Measurements from ENCODE around the gene SDF4. TPM values are rescaled to one million over a fixed set of nuclear protein-coding genes. Genes with fewer than 3 reads are reported as not detected.

Gene SDF4
- total RNA-seq, 1 donor from 2014 or later: 74.2 TPM

DNA sequence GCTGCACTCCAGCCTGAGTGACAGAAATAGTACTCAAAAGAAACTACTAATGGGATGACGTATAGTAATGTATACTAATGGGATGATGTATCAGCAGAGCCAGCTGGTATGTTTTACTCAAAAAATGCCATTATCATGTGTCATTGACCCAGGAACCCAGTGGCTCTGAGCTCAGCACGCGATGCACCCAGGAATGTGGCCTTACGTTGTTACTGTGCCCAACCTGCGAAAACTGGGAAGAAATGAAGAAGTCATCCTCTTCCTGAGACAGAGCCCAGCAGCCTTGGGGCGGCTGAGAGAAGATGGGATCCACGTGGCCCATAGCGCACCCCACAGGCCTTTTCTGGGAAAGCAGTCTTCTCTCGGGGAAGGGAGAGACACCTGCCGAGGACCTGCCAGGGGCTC, 33.1 kb upstream of the SDF4 start:
- Histone ChIP-seq H3K27me3 (no peaks in the 10 kb centered on the region), H3K4me3 (no peak overlapping the region), H3K9me3 (no peaks in the 10 kb centered on the region), H3K36me3 (peaks cover 0 to 61% of the 10 kb centered on the region in 2 donors), H3K27ac (no peak overlapping the region), H3K4me1 (peaks cover 8% of the 10 kb centered on the region)
- TF ChIP-seq POLR2AphosphoS5 (IDR thresholded peaks at IDR 0.05; ENCODE audit: insufficient read depth in 1 of 2, low read depth in 1 of 2) (no peak), CTCF (IDR thresholded peaks at IDR 0.05) (no peak), POLR2A (IDR thresholded peaks at IDR 0.05) (no peak)
- DNase-seq (ENCODE audit: extremely low spot score in 2 of 2): no peak
- intact Hi-C loops (cut with DNase I): no loop called here

DNA sequence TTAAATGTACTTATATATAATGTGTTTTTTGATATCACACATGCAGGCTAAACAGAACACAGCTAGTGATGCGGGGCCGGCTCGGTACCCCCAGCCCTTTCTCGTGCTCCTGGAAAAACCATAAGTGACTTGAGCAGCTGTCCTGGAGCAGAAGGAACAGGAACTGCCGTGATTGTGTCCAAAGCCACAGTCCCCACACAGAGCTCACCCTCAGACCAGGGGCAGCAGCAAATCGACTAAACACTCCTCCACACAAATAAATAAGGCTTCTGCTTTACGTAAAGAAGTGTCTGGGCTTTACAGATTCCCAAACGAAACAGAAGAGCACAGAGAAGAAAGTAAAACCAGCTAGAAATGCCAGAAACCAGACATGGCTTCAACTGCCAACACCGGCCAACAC, 32.2 kb upstream of the SDF4 start:
- Histone ChIP-seq H3K27ac (no peak overlapping the region), H3K4me1 (no peaks in the 10 kb centered on the region), H3K9me3 (no peaks in the 10 kb centered on the region), H3K36me3 (peaks cover 0 to 64% of the 10 kb centered on the region in 2 donors), H3K4me3 (no peak overlapping the region), H3K27me3 (no peaks in the 10 kb centered on the region)
- intact Hi-C loops (cut with DNase I): no loop called here
- DNase-seq (ENCODE audit: extremely low spot score in 2 of 2): no peak
- no peak for TF ChIP-seq CTCF (IDR thresholded peaks at IDR 0.05)
- TF ChIP-seq POLR2A (IDR thresholded peaks at IDR 0.05): no peak
- no peak for TF ChIP-seq POLR2AphosphoS5 (IDR thresholded peaks at IDR 0.05; ENCODE audit: insufficient read depth in 1 of 2, low read depth in 1 of 2)

DNA sequence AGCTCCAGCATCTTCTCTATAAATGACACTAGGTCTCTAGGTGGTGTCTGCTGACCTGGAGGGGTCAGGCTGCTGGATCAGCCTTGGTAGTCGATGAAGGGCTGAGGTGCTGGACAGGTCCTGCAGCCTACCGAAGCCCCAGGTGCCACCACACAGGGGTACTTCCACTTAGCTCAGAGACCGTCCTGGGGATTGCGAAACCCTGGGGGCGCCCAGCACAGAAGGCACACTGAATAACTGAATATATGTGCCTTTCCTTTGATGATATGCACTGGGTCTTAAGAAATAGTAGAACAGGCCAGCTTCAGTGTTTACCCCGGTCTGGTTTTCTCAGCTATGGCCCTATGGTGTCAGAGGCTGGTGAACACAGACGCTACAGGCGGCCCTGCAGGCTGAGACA, 31.0 kb upstream of the SDF4 start:
- Histone ChIP-seq H3K27ac (no peak overlapping the region), H3K27me3 (no peaks in the 10 kb centered on the region), H3K36me3 (peaks cover 0 to 60% of the 10 kb centered on the region in 2 donors), H3K4me3 (no peak overlapping the region), H3K9me3 (no peaks in the 10 kb centered on the region), H3K4me1 (no peaks in the 10 kb centered on the region)
- intact Hi-C loops (cut with DNase I): no loop called here
- TF ChIP-seq POLR2A (IDR thresholded peaks at IDR 0.05): no peak
- no peak for TF ChIP-seq POLR2AphosphoS5 (IDR thresholded peaks at IDR 0.05; ENCODE audit: insufficient read depth in 1 of 2, low read depth in 1 of 2)
- no peak for TF ChIP-seq CTCF (IDR thresholded peaks at IDR 0.05)
- no peak for DNase-seq (ENCODE audit: extremely low spot score in 2 of 2)

- Histone ChIP-seq H3K9me3 (no peaks in the 10 kb centered on the region), H3K4me1 (no peaks in the 10 kb centered on the region), H3K27me3 (no peaks in the 10 kb centered on the region), H3K27ac (no peak overlapping the region), H3K4me3 (no peak overlapping the region), H3K36me3 (peaks cover 0 to 53% of the 10 kb centered on the region in 2 donors)
- intact Hi-C loops (cut with DNase I): no loop called here
- DNase-seq (ENCODE audit: extremely low spot score in 2 of 2): no peak
- TF ChIP-seq POLR2A (IDR thresholded peaks at IDR 0.05) (no peak), POLR2AphosphoS5 (IDR thresholded peaks at IDR 0.05; ENCODE audit: insufficient read depth in 1 of 2, low read depth in 1 of 2) (no peak), CTCF (IDR thresholded peaks at IDR 0.05) (no peak)
These were observed 30.3 kb upstream of the SDF4 start for GRCh38 chr1:1262071-1262470.

DNA sequence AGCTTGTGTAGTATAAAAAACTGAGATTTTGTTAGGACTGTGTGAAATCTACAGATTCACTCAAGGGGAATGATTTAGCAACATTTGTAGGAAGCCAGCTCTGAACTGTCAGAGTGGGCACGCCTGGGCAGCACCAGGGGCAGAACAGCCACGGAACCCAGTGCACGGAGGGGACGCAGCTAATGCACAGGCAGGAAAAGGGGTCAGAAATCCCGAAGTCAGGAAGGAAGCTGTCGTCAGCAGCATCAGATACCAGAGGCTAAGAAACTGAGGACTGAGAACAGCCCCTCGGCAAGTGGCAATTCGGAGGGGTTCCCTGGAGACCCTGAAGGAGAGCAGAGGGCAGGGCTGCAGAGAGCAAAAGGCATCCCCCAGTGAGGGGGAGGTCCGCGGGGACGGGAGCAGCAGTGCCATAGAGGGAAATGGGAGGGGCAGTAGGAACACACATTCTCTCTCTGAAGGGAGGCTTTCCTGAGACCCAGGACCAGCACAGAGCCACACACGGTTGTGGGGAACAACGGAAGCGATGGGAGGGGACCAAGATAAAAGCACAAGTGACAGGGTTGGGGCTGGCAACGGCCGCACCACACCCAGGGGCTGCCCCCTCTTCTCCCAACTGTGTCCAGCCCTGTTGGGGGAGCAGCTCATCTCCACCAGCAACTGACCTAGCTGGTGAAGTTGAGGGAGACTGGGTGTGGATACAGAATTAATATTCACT, 29.2 kb upstream of the SDF4 start:
- H3K4me1 ChIP-seq: no peaks in the 10 kb centered on the region
- no peaks in the 10 kb centered on the region for H3K27me3 ChIP-seq
- H3K4me3 ChIP-seq: no peak overlapping the region
- intact Hi-C loops (cut with DNase I): no loop called here
- H3K36me3 ChIP-seq: peaks cover 0 to 55% of the 10 kb centered on the region in 2 donors
- no peak for DNase-seq (ENCODE audit: extremely low spot score in 2 of 2)
- H3K9me3 ChIP-seq: no peaks in the 10 kb centered on the region
- TF ChIP-seq CTCF (IDR thresholded peaks at IDR 0.05): no peak
- no peak for TF ChIP-seq POLR2A (IDR thresholded peaks at IDR 0.05)
- TF ChIP-seq POLR2AphosphoS5 (IDR thresholded peaks at IDR 0.05; ENCODE audit: insufficient read depth in 1 of 2, low read depth in 1 of 2): no peak
- H3K27ac ChIP-seq: no peak overlapping the region

All from vagina (tissue), 2 donors.